Keratinocyte (primary cell): ENCODE data around the gene MEIS3. TPM values are rescaled to one million over a fixed set of nuclear protein-coding genes. Genes with fewer than 3 reads are reported as not detected.

Source experiments
- DNase-seq: peaks from one replicate; pipeline ENCODE4 v3.0.0-alpha.2; 2011; ENCODE audit warnings: low read depth, missing footprints, low spot score
- FAIRE-seq: peaks from 2 replicates; lab custom pipeline; 2011; peaks lifted over from hg19 to GRCh38; lab: Jason Lieb, UNC
- H2AFZ ChIP-seq: 2 replicates; pipeline ENCODE4 v1.6.0; 2012; ENCODE audit warnings: low read length, control low read depth, inconsistent platforms; ENCODE audit not compliant: control insufficient read depth
- H3K27ac ChIP-seq: 2 replicates; pipeline ENCODE4 v1.5.1; 2011; ENCODE audit warnings: low read length; ENCODE audit not compliant: control insufficient read depth, insufficient read depth
- H3K27me3 ChIP-seq: 3 replicates; pipeline ENCODE4 v1.6.0; 2011; ENCODE audit warnings: low read length; ENCODE audit not compliant: control insufficient read depth, insufficient read depth; ENCODE audit errors: extremely low read depth
- H3K36me3 ChIP-seq, 2 experiments: 2 replicates in 1 of 2; 3 replicates in 1 of 2; pipeline ENCODE4 v1.5.1; 2011; ENCODE audit warnings: low read length in 2 of 2, mild to moderate bottlenecking in 1 of 2; ENCODE audit not compliant: control insufficient read depth in 2 of 2, insufficient read depth in 2 of 2; ENCODE audit errors: extremely low read depth in 1 of 2
- H3K4me1 ChIP-seq: 3 replicates; pipeline ENCODE4 v1.5.1; 2011; ENCODE audit warnings: low read length; ENCODE audit not compliant: control insufficient read depth, insufficient read depth; ENCODE audit errors: extremely low read depth
- H3K4me2 ChIP-seq: 3 replicates; pipeline ENCODE4 v1.6.0; 2011; ENCODE audit warnings: low read depth, low read length; ENCODE audit not compliant: control insufficient read depth, insufficient read depth; ENCODE audit errors: extremely low read depth
- H3K4me3 ChIP-seq, 3 experiments: fragments of 200-600 bp in 1 of 3; sonication (generic) in 1 of 3; 2 replicates in 2 of 3; 3 replicates in 1 of 3; pipeline ENCODE4 v1.5.1; 2011 to 2016; ENCODE audit warnings: low read length in 3 of 3, mild to moderate bottlenecking in 3 of 3, control low read depth in 2 of 3, inconsistent platforms in 1 of 3, low read depth in 1 of 3, mixed read lengths in 1 of 3, mixed run types in 1 of 3, moderate library complexity in 1 of 3; ENCODE audit not compliant: control insufficient read depth in 2 of 3, insufficient read depth in 2 of 3; ENCODE audit errors: extremely low read depth in 1 of 3
- H3K79me2 ChIP-seq: 2 replicates; pipeline ENCODE4 v1.6.0; 2012; ENCODE audit warnings: low read length; ENCODE audit not compliant: control insufficient read depth, insufficient read depth
- H3K9ac ChIP-seq: 3 replicates; pipeline ENCODE4 v1.6.0; 2011; ENCODE audit warnings: low read length; ENCODE audit not compliant: control insufficient read depth, insufficient read depth; ENCODE audit errors: extremely low read depth
- H3K9me1 ChIP-seq: 3 replicates; pipeline ENCODE4 v1.6.0; 2011; ENCODE audit warnings: low read length; ENCODE audit not compliant: control insufficient read depth, insufficient read depth; ENCODE audit errors: extremely low read depth
- H3K9me3 ChIP-seq: 2 replicates; pipeline ENCODE4 v1.5.1; 2012; ENCODE audit warnings: low read depth, low read length; ENCODE audit not compliant: control insufficient read depth
- H4K20me1 ChIP-seq: 3 replicates; pipeline ENCODE4 v1.6.0; 2011; ENCODE audit warnings: low read length; ENCODE audit not compliant: control insufficient read depth, insufficient read depth; ENCODE audit errors: extremely low read depth
- CTCF ChIP-seq, 3 experiments: IDR thresholded peaks in 1 of 3; conservative IDR thresholded peaks in 1 of 3; optimal IDR thresholded peaks in 1 of 3; 2 replicates in 2 of 3; 3 replicates in 1 of 3; pipeline versions ENCODE3 to v1.5.1; 2011; ENCODE audit warnings: low read length in 3 of 3, mild to moderate bottlenecking in 3 of 3, moderate library complexity in 2 of 3, control low read depth in 1 of 3, inconsistent platforms in 1 of 3; ENCODE audit not compliant: insufficient read depth in 2 of 3; ENCODE audit errors: extremely low read depth in 1 of 3
- EZH2 ChIP-seq: IDR thresholded peaks from one replicate; pipeline ENCODE4 v1.6.1; 2012; ENCODE audit warnings: inconsistent platforms, mild to moderate bottlenecking, low read length, moderate library complexity
- dilution Hi-C: fragments of 300-500 bp; cut with MboI; formaldehyde crosslinking; loops from one replicate; pipeline ENCODE4 v1.7.0; 2020; ENCODE audit warnings: low sequenced_read_pairs; ENCODE audit not compliant: extremely low pct_ligation_motif_present
- polyA plus RNA-seq, 5 experiments: library from polyadenylated mRNA; depleted of rRNA in 3 of 5; stranded (reverse) in 3 of 5; stranded (forward) in 1 of 5; unstranded in 1 of 5; fragments of >200 nt; gene quantifications; 1 replicate in 1 of 5; 2 replicates in 3 of 5; 3 replicates in 1 of 5; pipeline versions ENCODE4 v1.2.1 to v1.2.3, GENCODE V29; 2011 to 2012; ENCODE audit warnings: missing spikeins in 2 of 5, low read depth in 1 of 5, low replicate concordance in 1 of 5

MEIS3 gene
- polyA plus RNA-seq, 1 donor (not counting 4 experiments of a cell fraction or from before 2014, with no cell fraction given) = 1.7 TPM

GRCh38 chr19:47375694-47376588 lies 43.4 kb downstream of the MEIS3 start:
- Histone ChIP-seq H3K4me3 (no peak overlapping the region), H3K9me1 (no peaks in the 10 kb centered on the region), H3K36me3 (peaks cover 23 to 55% of the 10 kb centered on the region in 2 experiments), H3K27me3 (no peaks in the 10 kb centered on the region), H3K9me3 (no peaks in the 10 kb centered on the region), H3K27ac (no peak overlapping the region), H3K9ac (no peak overlapping the region), H2AFZ (no peak overlapping the region), H4K20me1 (no peaks in the 10 kb centered on the region), H3K79me2 (no peaks in the 10 kb centered on the region), H3K4me1 (no peaks in the 10 kb centered on the region), H3K4me2 (no peak overlapping the region)
- dilution Hi-C loops = no loop called here
- DNase-seq (no peak), FAIRE-seq (no peak)
- TF ChIP-seq CTCF (optimal IDR thresholded peaks at IDR 0.05 in 1 of 3, IDR thresholded peaks at IDR 0.05 in 1 of 3, conservative IDR thresholded peaks at IDR 0.05 in 1 of 3; ENCODE audit: extremely low read depth in 1 of 3, insufficient read depth in 2 of 3, low read length in 3 of 3) (no peak), EZH2 (no peak)

- Histone ChIP-seq H3K9me1 (no peaks in the 10 kb centered on the region), H3K27me3 (no peaks in the 10 kb centered on the region), H2AFZ (no peak overlapping the region), H3K4me1 (no peaks in the 10 kb centered on the region), H3K9ac (no peak overlapping the region), H3K4me2 (no peak overlapping the region), H4K20me1 (no peaks in the 10 kb centered on the region), H3K9me3 (no peaks in the 10 kb centered on the region), H3K36me3 (peaks cover 22 to 52% of the 10 kb centered on the region in 2 experiments), H3K27ac (no peak overlapping the region), H3K79me2 (no peaks in the 10 kb centered on the region), H3K4me3 (no peak overlapping the region)
- TF ChIP-seq CTCF (optimal IDR thresholded peaks at IDR 0.05 in 1 of 3, IDR thresholded peaks at IDR 0.05 in 1 of 3, conservative IDR thresholded peaks at IDR 0.05 in 1 of 3; ENCODE audit: extremely low read depth in 1 of 3, insufficient read depth in 2 of 3, low read length in 3 of 3) = no peak
- TF ChIP-seq EZH2 = no peak
- dilution Hi-C loops = no loop called here
- no peak for FAIRE-seq
- no peak for DNase-seq
Measured at GRCh38 chr19:47374876-47375693, 44.2 kb downstream of the MEIS3 start.
